HG02981 (cell line): ENCODE results near the gene REV3L.
"Not testable (repeated sequence)": the region's sequence is repeated elsewhere in the genome, so short reads cannot be mapped to it uniquely, and the experiment has no call there.

Source experiments
- ATAC-seq: cut with Tn5 transposase; IDR thresholded peaks from one replicate; pipeline ENCODE4 v1.9.1; 2021; ENCODE audit warnings: mild to moderate bottlenecking, moderate library complexity; ENCODE audit not compliant: unreplicated experiment

REV3L gene

DNA sequence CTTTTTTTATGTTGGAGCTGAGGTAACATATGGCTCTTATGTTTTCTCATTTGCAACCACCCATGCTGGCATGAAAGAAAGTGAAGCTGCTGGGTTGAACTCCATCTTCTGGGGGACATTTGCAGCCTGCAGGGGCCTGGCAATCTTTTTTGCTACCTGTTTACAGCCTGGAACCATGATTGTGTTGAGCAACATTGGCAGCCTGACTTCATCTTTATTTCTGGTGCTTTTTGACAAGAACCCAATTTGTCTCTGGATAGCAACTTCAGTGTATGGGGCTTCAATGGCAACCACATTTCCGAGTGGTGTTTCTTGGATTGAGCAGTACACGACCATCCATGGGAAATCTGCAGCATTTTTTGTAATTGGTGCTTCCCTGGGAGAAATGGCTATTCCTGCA, 216.7 kb downstream of the REV3L start:
- ATAC-seq, result no peak

DNA sequence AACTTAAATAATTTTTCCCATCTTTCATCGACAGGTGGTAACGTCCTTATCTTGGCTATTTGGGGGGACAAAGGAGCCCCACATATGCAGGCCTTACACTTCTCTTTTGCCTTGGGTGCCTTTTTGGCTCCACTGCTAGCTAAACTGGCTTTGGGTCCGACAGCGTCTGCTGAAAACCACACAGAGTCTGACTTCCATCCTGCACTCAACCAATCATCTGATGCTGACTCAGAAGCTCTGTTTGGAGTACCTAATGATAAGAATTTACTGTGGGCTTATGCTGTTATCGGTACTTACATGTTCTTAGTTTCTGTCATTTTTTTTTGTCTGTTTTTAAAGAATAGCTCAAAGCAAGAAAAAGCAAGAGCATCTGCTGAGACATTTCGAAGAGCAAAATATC, 217.2 kb downstream of the REV3L start:
- no peak for ATAC-seq

DNA sequence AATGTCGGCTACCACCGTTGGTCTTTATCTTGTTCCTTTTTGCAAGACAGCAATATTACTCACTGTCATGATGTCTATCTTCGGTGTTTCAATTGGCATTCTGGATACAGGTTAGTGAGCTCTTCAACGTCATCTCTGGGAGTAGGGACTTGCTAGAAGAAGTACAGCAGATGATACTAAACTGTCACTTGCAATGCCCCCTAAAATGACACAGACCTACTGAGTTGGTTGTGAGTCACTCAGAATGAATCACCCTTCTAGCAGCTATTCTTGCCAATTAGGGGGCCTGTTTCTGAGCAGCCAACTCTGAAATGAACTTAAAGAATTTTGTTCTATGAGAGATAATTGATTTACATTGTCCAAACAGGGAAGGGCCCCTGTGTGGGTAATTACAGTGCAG, 219.2 kb downstream of the REV3L start:
- no peak for ATAC-seq

DNA sequence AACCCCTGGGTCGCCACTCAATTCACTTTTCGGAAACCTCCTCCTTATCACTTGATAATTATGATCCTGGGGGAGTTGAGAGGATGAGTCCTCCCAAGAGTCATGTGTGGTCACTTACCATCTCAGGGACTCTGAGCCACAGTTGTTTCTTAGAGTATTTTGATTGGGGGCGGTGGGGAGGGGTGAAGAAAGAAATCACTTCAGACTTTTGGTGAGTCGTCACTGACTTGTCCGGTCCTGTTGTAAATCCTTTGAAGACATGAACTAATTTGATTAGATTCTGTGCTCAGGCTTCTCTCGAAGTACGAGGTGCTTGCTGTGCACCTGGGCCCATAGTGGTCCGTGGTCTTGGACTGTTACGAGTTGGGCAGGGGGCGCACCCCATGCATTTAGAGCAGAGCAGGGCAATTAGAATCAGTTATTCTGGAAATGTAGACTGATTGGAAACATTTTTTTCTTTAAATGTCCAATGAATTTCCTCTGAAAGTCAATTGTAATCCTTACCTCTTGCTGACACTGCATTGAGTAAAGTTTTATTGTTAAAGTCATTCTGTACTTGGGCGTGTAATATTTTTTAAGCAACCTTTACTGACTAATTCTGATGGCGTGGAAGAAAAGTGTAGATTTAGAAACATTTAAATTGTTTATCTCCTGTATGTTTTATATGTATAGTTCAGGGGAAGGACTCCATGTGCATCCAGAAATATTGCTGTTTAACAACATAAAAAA, 222.3 kb downstream of the REV3L start:
- ATAC-seq, result no peak

DNA sequence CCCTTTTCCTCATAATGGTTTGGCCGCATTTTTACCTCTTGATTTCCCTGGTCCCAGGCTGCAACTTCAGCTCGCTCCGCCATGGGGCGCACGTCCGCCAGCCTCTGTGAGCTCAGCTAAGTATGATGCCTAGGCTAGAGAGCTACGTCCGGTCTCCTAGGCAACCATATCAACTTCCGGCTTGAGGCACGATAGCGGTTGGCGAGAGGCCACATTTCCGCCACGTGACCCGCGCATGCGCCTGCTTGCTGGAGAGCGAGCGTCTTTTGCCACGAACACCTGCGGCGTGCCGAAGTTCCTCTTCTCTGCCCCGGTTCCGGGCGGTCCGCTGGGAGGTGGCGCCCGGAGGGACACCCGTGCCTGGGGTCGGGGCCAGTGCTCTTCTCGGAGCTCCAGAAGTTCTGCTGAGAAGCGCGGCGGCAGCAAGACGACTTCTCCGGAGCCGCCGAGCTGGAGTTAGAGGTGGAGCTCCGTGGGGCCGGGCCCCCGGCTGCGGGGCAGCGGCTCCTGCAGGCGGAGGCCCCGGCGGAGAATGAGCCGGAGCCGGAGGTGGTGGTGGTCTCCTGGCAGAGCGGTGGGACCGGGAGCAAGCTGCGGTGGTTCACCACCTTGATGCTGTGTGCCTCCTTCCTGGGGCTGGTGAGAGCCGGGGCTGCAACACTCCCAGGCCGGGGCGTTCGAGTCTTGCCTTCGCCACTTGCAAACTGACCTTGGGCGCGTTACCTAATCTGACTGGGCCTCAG, 223.8 kb downstream of the REV3L start:
- peak; percentile 99 for ATAC-seq

DNA sequence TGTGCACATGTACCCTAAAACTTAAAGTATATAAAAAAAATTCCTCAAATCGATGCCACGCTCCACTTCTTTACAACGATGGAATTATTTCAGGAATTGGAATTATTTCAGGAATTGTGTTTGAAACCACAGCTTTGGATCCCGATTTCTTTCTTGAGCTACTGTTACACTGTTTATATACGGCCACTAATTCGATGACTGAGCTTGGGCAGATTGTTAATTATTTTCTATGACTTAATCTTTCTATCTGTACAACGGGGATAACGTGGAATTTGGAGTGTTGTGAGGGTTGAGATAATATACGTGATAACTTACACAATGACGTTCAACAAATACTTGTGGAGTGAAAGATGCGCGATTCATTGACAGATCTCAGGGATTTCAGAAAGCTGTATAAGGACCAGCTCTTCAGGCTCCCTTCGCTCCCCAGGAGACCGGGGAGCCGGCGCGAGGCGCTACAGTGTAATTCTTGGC, 224.4 kb downstream of the REV3L start:
- ATAC-seq, result peak; percentile 16

DNA sequence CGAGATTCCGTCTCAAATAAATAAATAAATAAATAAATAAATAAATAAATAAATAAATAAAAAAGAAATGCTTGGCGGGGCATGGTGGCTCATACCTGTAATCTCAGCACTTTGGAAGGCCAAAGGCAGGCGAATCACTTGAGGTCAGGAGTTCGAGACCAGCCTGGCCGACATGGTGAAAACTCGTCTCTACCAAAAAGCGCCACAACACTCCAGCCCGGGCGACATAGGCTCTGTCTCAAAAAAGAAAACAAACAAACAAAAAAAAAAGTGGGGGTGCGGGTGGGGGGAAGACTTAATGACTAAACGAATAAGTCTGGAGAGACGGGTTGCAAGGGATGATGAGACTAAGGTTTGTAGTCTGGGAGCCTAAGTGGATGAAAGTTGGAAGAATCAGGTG, 225.0 kb downstream of the REV3L start:
- no peak for ATAC-seq

DNA sequence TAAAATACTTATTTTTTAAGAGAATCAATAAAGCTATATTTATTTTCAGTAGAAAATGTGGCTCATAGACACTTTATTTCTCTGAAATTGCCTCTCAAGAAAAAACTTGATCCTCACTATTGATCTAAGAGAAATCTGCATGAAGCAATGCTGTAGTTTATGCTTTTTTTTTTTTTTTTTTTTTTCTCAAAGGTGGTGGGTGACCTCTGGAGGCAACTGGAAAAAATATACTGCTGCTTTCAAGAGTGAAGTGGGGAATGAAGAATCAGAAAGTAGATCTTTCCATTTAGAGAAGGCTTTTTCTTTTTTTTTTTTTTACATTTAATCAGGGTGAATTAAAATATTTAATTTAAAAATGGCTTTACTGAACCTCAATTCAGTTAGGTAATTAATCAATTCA, 226.4 kb downstream of the REV3L start:
- ATAC-seq, result no peak

DNA sequence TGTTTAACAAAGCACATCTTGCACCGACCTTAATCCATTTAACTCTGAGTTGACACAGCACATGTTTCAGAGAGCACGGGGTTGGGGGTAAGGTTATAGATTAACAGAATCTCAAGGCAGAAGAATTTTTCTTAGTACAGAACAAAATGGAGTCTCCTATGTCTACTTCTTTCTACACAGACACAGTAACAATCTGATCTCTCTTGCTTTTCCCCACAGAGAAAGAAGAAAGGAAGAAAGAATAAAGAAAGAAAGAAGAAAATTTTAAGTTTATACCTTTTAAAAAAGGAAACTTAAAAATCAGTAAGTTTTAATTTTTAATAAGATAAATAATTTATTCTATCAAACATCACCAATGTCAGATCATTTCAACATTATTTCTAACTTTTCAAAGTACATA, 227.2 kb downstream of the REV3L start:
- not testable (repeated sequence) for ATAC-seq

GRCh38 chr6:111254779-111255166, 228.2 kb downstream of the REV3L start:
- no peak for ATAC-seq

DNA sequence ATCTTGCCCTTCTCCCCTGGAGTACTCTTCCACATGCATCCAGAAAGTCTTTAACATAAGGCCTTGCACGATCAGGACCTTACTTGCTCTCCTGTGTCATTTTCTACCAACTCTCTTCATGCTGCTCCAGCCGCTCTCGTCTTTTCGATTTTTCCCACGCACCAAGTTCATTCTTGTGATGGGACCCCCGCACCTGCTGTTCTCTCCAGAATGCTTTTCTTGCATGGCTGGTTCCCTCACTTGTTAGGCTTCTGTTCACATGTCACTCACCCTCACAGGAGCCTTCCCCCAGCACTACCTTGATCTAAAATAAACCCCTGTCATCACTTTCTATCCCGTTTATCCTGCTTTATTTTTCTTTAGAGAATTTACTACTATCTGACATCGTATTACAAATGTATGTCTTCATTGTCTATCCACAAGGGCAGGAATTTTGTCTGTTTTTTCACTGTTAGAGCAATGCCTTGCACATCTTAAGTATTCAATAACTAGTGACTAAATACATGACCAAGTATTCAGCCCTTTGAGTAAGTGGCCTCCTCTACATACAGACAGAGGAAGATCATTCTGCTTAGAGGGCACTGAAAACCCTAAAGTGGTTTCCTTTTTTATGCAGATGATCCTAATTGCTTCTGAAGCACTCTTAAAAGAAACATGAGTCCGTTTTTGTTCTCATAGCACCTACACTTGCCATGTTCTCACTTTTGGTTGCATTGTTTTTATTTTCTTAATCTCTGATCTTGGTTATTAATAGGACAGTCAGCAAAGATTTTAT, 228.8 kb downstream of the REV3L start:
- no peak for ATAC-seq

DNA sequence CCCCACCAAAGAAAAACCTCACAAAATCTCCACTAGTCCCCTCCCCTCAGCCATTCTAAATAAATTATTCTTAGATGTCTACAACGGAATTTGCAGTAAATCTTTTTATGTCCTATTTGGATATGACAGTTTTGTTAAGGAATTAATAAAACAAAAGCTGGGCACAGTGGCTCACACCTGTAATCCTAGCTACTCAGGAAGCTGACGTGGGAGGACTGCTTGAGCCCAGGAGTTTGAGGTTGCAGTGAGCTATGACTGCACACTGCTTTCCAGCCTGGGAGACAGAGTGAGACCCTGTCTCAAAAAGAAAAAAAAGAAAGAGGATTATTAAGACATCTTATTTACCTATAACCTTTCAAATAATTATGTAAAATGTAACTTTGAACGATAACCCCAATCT, 230.3 kb downstream of the REV3L start:
- no peak for ATAC-seq

DNA sequence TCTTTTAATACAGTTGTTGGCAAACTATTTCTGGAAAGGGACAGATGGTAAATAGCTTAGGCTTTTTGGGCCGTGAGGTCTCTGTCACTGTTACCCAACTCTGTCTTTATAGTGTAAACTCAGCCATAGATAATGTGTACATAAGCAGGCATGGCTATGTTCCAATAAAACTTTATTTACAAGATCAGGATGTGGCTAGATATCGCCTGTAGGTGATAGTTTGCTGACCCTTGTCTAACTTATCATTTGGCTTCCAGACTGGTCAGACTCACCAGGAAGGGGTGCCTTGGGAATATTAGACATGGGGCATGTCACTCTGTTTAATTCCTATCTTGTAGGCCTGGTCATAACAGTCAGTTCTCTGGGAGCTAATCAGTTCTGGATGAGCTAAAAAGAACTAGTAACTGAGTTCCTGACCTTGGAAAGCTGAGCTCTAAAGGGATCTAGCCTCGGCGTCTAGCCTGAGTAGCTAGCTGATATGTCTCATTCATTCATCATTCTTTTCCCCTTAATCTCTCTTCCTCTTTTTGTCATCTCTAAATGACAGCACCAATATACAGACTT, 232.1 kb downstream of the REV3L start:
- no peak for ATAC-seq
